ENCODE data around the gene ABCC4.
"Not testable (repeated sequence)": the region's sequence is repeated elsewhere in the genome, so short reads cannot be mapped to it uniquely, and the experiment has no call there.

ABCC4 gene

GRCh38 chr13:95228130-95228529 is 73.1 kb downstream of the ABCC4 start:
- no peak for DNase-seq

- no peak for DNase-seq
Measured at GRCh38 chr13:95226932-95227695, 74.1 kb downstream of the ABCC4 start.

GRCh38 chr13:95226476-95226875 is 74.8 kb downstream of the ABCC4 start:
- no peak for DNase-seq

- no peak for DNase-seq
Measured at GRCh38 chr13:95226050-95226449, 75.2 kb downstream of the ABCC4 start.

- no peak for DNase-seq
Measured at GRCh38 chr13:95224064-95224463, 77.2 kb downstream of the ABCC4 start.

- DNase-seq: no peak
Measured at GRCh38 chr13:95222733-95223018, 78.6 kb downstream of the ABCC4 start.

- DNase-seq: no peak
Measured at GRCh38 chr13:95221971-95222732, 79.1 kb downstream of the ABCC4 start.

GRCh38 chr13:95220611-95221010 is 80.6 kb downstream of the ABCC4 start:
- DNase-seq: no peak

GRCh38 chr13:95217920-95218830 is 83.1 kb downstream of the ABCC4 start:
- no peak for DNase-seq

- no peak for DNase-seq
Measured at GRCh38 chr13:95216182-95216581, 85.1 kb downstream of the ABCC4 start.

- DNase-seq: no peak
Measured at GRCh38 chr13:95212983-95213850, 88.0 kb downstream of the ABCC4 start.

GRCh38 chr13:95209109-95209508 is 92.1 kb downstream of the ABCC4 start:
- DNase-seq: no peak

- no peak for DNase-seq
Measured at GRCh38 chr13:95207769-95208366, 93.4 kb downstream of the ABCC4 start.

GRCh38 chr13:95206116-95206515 is 95.1 kb downstream of the ABCC4 start:
- no peak for DNase-seq

- DNase-seq: no peak
Measured at GRCh38 chr13:95204231-95204765, 97.0 kb downstream of the ABCC4 start.

- DNase-seq: no peak
Measured at GRCh38 chr13:95201814-95202651, 99.2 kb downstream of the ABCC4 start.

GRCh38 chr13:95200386-95200957 is 100.8 kb downstream of the ABCC4 start:
- DNase-seq: not testable (repeated sequence)

- no peak for DNase-seq
Measured at GRCh38 chr13:95199896-95200295, 101.4 kb downstream of the ABCC4 start.

GRCh38 chr13:95198606-95199005 is 102.6 kb downstream of the ABCC4 start:
- not testable (repeated sequence) for DNase-seq

- DNase-seq: no peak
Measured at GRCh38 chr13:95197548-95197947, 103.7 kb downstream of the ABCC4 start.
